ENCODE measurements around the gene CPXM1. TPM values are rescaled to one million over a fixed set of nuclear protein-coding genes. Genes with fewer than 3 reads are reported as not detected.

CPXM1 gene
- total and polyA plus RNA-seq, 2 experiments from 2014 or later: 98.5 to 129 TPM

GRCh38 chr20:2807019-2807418, 6.6 kb upstream of the CPXM1 start:
- Histone ChIP-seq H3K27me3 (peaks cover 76% of the 10 kb centered on the region), H3K4me1 (ENCODE audit: low read depth) (no peaks in the 10 kb centered on the region), H3K36me3 (no peaks in the 10 kb centered on the region), H3K27ac (no peak overlapping the region), H3K4me3 (no peak overlapping the region), H3K9me3 (ENCODE audit: low read depth) (no peaks in the 10 kb centered on the region)
- DNase-seq (ENCODE audit: low read depth in 1 of 2, low spot score in 1 of 2): no peak
- TF ChIP-seq CTCF (IDR thresholded peaks at IDR 0.05; ENCODE audit: low read depth, low read length): no peak

GRCh38 chr20:2806351-2806701, 5.9 kb upstream of the CPXM1 start:
- Histone ChIP-seq H3K9me3 (ENCODE audit: low read depth) (no peaks in the 10 kb centered on the region), H3K27ac (no peak overlapping the region), H3K36me3 (no peaks in the 10 kb centered on the region), H3K27me3 (peaks cover 83% of the 10 kb centered on the region), H3K4me1 (ENCODE audit: low read depth) (no peaks in the 10 kb centered on the region), H3K4me3 (no peak overlapping the region)
- no peak for TF ChIP-seq CTCF (IDR thresholded peaks at IDR 0.05; ENCODE audit: low read depth, low read length)
- DNase-seq (ENCODE audit: low read depth in 1 of 2, low spot score in 1 of 2): no peak

GRCh38 chr20:2805689-2806350, 5.4 kb upstream of the CPXM1 start:
- Histone ChIP-seq H3K4me3 (no peak overlapping the region), H3K27me3 (peaks cover 88% of the 10 kb centered on the region), H3K9me3 (ENCODE audit: low read depth) (no peaks in the 10 kb centered on the region), H3K27ac (no peak overlapping the region), H3K4me1 (ENCODE audit: low read depth) (no peaks in the 10 kb centered on the region), H3K36me3 (no peaks in the 10 kb centered on the region)
- no peak for TF ChIP-seq CTCF (IDR thresholded peaks at IDR 0.05; ENCODE audit: low read depth, low read length)
- peak in 1 of 2 donors; percentile 52 for DNase-seq (ENCODE audit: low read depth in 1 of 2, low spot score in 1 of 2)

- Histone ChIP-seq H3K4me1 (ENCODE audit: low read depth) (no peaks in the 10 kb centered on the region), H3K27ac (no peak overlapping the region), H3K4me3 (no peak overlapping the region), H3K27me3 (peaks cover 90% of the 10 kb centered on the region), H3K36me3 (no peaks in the 10 kb centered on the region), H3K9me3 (ENCODE audit: low read depth) (no peaks in the 10 kb centered on the region)
- peak in 1 of 2 donors; percentile 58 for DNase-seq (ENCODE audit: low read depth in 1 of 2, low spot score in 1 of 2)
- no peak for TF ChIP-seq CTCF (IDR thresholded peaks at IDR 0.05; ENCODE audit: low read depth, low read length)
These were observed 4.6 kb upstream of the CPXM1 start for GRCh38 chr20:2804852-2805688.

- Histone ChIP-seq H3K27ac (no peak overlapping the region), H3K4me1 (ENCODE audit: low read depth) (peaks cover 3% of the 10 kb centered on the region), H3K36me3 (no peaks in the 10 kb centered on the region), H3K4me3 (no peak overlapping the region), H3K27me3 (peaks cover 85% of the 10 kb centered on the region), H3K9me3 (ENCODE audit: low read depth) (no peaks in the 10 kb centered on the region)
- TF ChIP-seq CTCF (IDR thresholded peaks at IDR 0.05; ENCODE audit: low read depth, low read length): no peak
- no peak for DNase-seq (ENCODE audit: low read depth in 1 of 2, low spot score in 1 of 2)
These were observed 3.8 kb upstream of the CPXM1 start for GRCh38 chr20:2804041-2804828.
